Fibroblast of lung (primary cell): Measurements from ENCODE around the gene ATP8A2. TPM values are rescaled to one million over a fixed set of nuclear protein-coding genes. Genes with fewer than 3 reads are reported as not detected.

ENCODE experiments used
- DNase-seq, 2 donors: peaks; one replicate each; pipeline versions ENCODE4 v3.0.0 to v3.0.0-alpha.2; 2010; ENCODE audit warnings: low read depth in 2 of 2
- H2AFZ ChIP-seq: 2 replicates; pipeline ENCODE4 v1.5.1; 2012; ENCODE audit warnings: low read length, control low read depth, inconsistent platforms
- H3K27ac ChIP-seq: 2 replicates; pipeline ENCODE4 v1.5.1; 2011; ENCODE audit warnings: low read length, control low read depth; ENCODE audit not compliant: insufficient read depth
- H3K27me3 ChIP-seq: 2 replicates; pipeline ENCODE4 v1.5.1; 2011; ENCODE audit warnings: mild to moderate bottlenecking, low read length; ENCODE audit not compliant: control insufficient read depth, insufficient read depth
- H3K36me3 ChIP-seq: 2 replicates; pipeline ENCODE4 v1.5.1; 2011; ENCODE audit warnings: low read length; ENCODE audit not compliant: control insufficient read depth, insufficient read depth
- H3K4me1 ChIP-seq: 2 replicates; pipeline ENCODE4 v1.5.1; 2011; ENCODE audit warnings: low read length; ENCODE audit not compliant: control insufficient read depth, insufficient read depth; ENCODE audit errors: extremely low read depth
- H3K4me2 ChIP-seq: 2 replicates; pipeline ENCODE4 v1.5.1; 2011; ENCODE audit warnings: low read length, control low read depth; ENCODE audit not compliant: insufficient read depth; ENCODE audit errors: extremely low read depth
- H3K4me3 ChIP-seq, 4 experiments: fragments of 200-600 bp in 1 of 4; sonication (generic) in 1 of 4; replicated peaks in 1 of 4; 2 replicates each; pipeline ENCODE4 v1.5.1; 2011 to 2016; ENCODE audit warnings: low read length in 4 of 4, low read depth in 3 of 4, mild to moderate bottlenecking in 3 of 4, control low read depth in 2 of 4, inconsistent platforms in 1 of 4, mixed read lengths in 1 of 4; ENCODE audit not compliant: insufficient read depth in 1 of 4; ENCODE audit errors: control extremely low read depth in 1 of 4
- H3K79me2 ChIP-seq: 2 replicates; pipeline ENCODE4 v1.5.1; 2012; ENCODE audit warnings: mild to moderate bottlenecking, low read length, inconsistent platforms; ENCODE audit not compliant: control insufficient read depth, insufficient read depth
- H3K9ac ChIP-seq: 2 replicates; pipeline ENCODE4 v1.5.1; 2011; ENCODE audit warnings: mild to moderate bottlenecking, low read length, control low read depth; ENCODE audit not compliant: insufficient read depth
- H3K9me3 ChIP-seq: 2 replicates; pipeline ENCODE4 v1.5.1; 2012; ENCODE audit warnings: low read depth, low read length; ENCODE audit not compliant: control insufficient read depth, insufficient read depth
- H4K20me1 ChIP-seq: 2 replicates; pipeline ENCODE4 v1.5.1; 2011; ENCODE audit warnings: low read length; ENCODE audit not compliant: control insufficient read depth, insufficient read depth; ENCODE audit errors: extremely low read depth
- EZH2 ChIP-seq: IDR thresholded peaks from 2 replicates; pipeline ENCODE4 v1.5.1; 2012; ENCODE audit warnings: low read length, control low read depth, mild to moderate bottlenecking; ENCODE audit errors: missing control alignments
- polyA plus RNA-seq, 2 donors: library from polyadenylated mRNA; depleted of rRNA in 1 of 2; stranded (reverse) in 1 of 2; unstranded in 1 of 2; fragments of >200 nt; gene quantifications; 2 replicates each; pipeline ENCODE4 v1.2.1, GENCODE V29; 2011 to 2012; ENCODE audit warnings: missing spikeins in 1 of 2
- total RNA-seq: library from RNA; depleted of rRNA; stranded (reverse); fragments of >200 nt; gene quantifications from 2 replicates; pipeline ENCODE4 v1.2.1, GENCODE V29; 2014
- TF ChIP-seq, protein P1 (sequence below), 2 donors: IDR thresholded peaks in 1 of 2; conservative IDR thresholded peaks in 1 of 2; 1 replicate in 1 of 2; 2 replicates in 1 of 2; pipeline ENCODE4 v1.5.1; 2011 to 2012; ENCODE audit warnings: low read length in 2 of 2, control low read depth in 1 of 2, inconsistent platforms in 1 of 2, low read depth in 1 of 2, mild to moderate bottlenecking in 1 of 2

ATP8A2 gene
- total and polyA plus RNA-seq, 2 donors (not counting 1 experiment from before 2014, with no cell fraction given) = under 0.01 to 0.01 TPM

DNA sequence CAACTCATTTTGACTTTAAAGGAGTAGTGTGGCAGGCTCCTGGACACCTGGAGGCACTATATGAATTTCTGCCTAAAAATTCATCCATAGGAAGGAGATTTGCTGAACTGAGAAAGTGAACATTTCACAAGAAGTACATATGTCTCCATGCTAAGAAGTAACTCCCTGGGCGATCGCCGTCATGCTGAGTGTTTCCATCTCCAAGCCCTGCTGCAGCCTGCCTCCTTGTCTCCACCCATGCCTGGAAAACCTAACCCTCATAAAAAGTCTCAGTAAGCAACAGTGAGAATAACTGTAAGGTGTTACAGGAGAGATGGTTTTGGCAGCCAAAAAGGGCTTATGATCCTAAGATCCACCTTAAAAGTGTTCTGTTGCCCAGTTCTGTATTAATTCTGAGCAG, 428.7 kb downstream of the ATP8A2 start:
- H3K27me3 ChIP-seq = no peaks in the 10 kb centered on the region
- no peak overlapping the region for H3K4me3 ChIP-seq
- TF ChIP-seq, protein P1, sequence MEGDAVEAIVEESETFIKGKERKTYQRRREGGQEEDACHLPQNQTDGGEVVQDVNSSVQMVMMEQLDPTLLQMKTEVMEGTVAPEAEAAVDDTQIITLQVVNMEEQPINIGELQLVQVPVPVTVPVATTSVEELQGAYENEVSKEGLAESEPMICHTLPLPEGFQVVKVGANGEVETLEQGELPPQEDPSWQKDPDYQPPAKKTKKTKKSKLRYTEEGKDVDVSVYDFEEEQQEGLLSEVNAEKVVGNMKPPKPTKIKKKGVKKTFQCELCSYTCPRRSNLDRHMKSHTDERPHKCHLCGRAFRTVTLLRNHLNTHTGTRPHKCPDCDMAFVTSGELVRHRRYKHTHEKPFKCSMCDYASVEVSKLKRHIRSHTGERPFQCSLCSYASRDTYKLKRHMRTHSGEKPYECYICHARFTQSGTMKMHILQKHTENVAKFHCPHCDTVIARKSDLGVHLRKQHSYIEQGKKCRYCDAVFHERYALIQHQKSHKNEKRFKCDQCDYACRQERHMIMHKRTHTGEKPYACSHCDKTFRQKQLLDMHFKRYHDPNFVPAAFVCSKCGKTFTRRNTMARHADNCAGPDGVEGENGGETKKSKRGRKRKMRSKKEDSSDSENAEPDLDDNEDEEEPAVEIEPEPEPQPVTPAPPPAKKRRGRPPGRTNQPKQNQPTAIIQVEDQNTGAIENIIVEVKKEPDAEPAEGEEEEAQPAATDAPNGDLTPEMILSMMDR (conservative IDR thresholded peaks at IDR 0.05 in 1 of 2, IDR thresholded peaks at IDR 0.05 in 1 of 2; ENCODE audit: low read depth in 1 of 2, low read length in 2 of 2) = no peak
- TF ChIP-seq EZH2 = no peak
- H3K4me1 ChIP-seq = no peaks in the 10 kb centered on the region
- no peak overlapping the region for H3K27ac ChIP-seq
- no peaks in the 10 kb centered on the region for H4K20me1 ChIP-seq
- no peak overlapping the region for H3K9ac ChIP-seq
- DNase-seq = no peak
- no peaks in the 10 kb centered on the region for H3K9me3 ChIP-seq
- no peaks in the 10 kb centered on the region for H3K79me2 ChIP-seq
- H3K4me2 ChIP-seq = no peak overlapping the region
- no peak overlapping the region for H2AFZ ChIP-seq
- H3K36me3 ChIP-seq = no peaks in the 10 kb centered on the region

DNA sequence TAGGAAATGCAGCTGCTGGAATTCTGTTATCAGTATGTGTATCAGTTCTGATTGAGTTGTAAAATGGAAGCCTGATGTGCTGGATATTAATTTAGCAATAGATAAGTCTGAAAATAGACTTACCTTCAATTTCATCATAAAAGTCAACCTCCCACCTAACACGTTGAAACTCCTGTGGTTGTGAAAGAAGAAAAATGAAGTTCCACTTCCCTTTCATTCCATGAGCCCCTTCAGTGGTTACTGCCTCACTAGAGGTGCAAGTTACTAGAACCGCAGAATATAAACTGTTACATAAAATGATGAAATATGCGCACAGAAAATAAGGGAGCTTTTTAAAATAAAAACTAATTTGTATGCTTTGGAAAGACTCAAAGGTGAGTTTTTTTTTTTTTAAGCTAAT, 430.8 kb downstream of the ATP8A2 start:
- no peak overlapping the region for H3K4me3 ChIP-seq
- H4K20me1 ChIP-seq = no peaks in the 10 kb centered on the region
- no peak overlapping the region for H3K4me2 ChIP-seq
- TF ChIP-seq, protein P1 (conservative IDR thresholded peaks at IDR 0.05 in 1 of 2, IDR thresholded peaks at IDR 0.05 in 1 of 2; ENCODE audit: low read depth in 1 of 2, low read length in 2 of 2) = no peak
- TF ChIP-seq EZH2 = no peak
- no peaks in the 10 kb centered on the region for H3K9me3 ChIP-seq
- no peak for DNase-seq
- H2AFZ ChIP-seq = no peak overlapping the region
- no peak overlapping the region for H3K27ac ChIP-seq
- H3K36me3 ChIP-seq = no peaks in the 10 kb centered on the region
- H3K4me1 ChIP-seq = no peaks in the 10 kb centered on the region
- no peak overlapping the region for H3K9ac ChIP-seq
- H3K27me3 ChIP-seq = no peaks in the 10 kb centered on the region
- H3K79me2 ChIP-seq = no peaks in the 10 kb centered on the region

DNA sequence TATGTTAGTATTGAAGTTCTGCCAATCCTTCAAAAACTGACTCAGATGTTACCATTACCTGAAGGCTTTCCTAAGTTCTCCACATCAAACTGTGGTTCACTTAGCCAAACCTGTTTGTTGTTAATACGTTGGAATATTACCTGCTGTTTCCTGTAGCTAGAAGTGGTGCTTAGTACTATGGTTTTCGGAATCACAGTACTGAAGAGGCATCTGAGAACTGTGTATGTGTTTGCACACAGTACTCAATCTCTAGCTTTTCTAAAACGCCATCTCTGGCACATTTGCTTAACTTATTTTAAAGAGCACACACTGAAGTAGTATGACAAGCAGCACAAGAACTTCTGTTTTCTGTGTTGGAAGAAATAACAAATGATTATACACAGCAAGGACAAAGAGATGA, 431.9 kb downstream of the ATP8A2 start:
- no peak overlapping the region for H2AFZ ChIP-seq
- H3K27ac ChIP-seq = no peak overlapping the region
- no peak overlapping the region for H3K4me3 ChIP-seq
- H3K9me3 ChIP-seq = no peaks in the 10 kb centered on the region
- H3K4me2 ChIP-seq = no peak overlapping the region
- DNase-seq = no peak
- H3K4me1 ChIP-seq = no peaks in the 10 kb centered on the region
- H3K9ac ChIP-seq = no peak overlapping the region
- no peaks in the 10 kb centered on the region for H3K27me3 ChIP-seq
- H3K79me2 ChIP-seq = no peaks in the 10 kb centered on the region
- no peaks in the 10 kb centered on the region for H3K36me3 ChIP-seq
- no peak for TF ChIP-seq EZH2
- TF ChIP-seq, protein P1 (conservative IDR thresholded peaks at IDR 0.05 in 1 of 2, IDR thresholded peaks at IDR 0.05 in 1 of 2; ENCODE audit: low read depth in 1 of 2, low read length in 2 of 2) = no peak
- no peaks in the 10 kb centered on the region for H4K20me1 ChIP-seq
